HG02840 (cell line): ENCODE results near the gene ERV3-1.
"Not testable (repeated sequence)": the region's sequence is repeated elsewhere in the genome, so short reads cannot be mapped to it uniquely, and the experiment has no call there.

Source experiments
- ATAC-seq: cut with Tn5 transposase; IDR thresholded peaks from one replicate; pipeline ENCODE4 v1.9.1; 2021; ENCODE audit warnings: mild to moderate bottlenecking, moderate library complexity, moderate number of reproducible peaks; ENCODE audit not compliant: unreplicated experiment, low FRiP score

The ERV3-1 gene

GRCh38 chr7:64945503-64946175 is 60.8 kb downstream of the ERV3-1 start:
- ATAC-seq = no peak

GRCh38 chr7:64944667-64945502 is 61.6 kb downstream of the ERV3-1 start:
- not testable (repeated sequence) for ATAC-seq
